Esophagus squamous epithelium (tissue), 5 donors: ENCODE results near the gene PNRC1. TPM values are rescaled to one million over a fixed set of nuclear protein-coding genes. Genes with fewer than 3 reads are reported as not detected.

ENCODE experiments used
- DNase-seq: peaks from one replicate; lab custom pipeline; 2025; lab: John Stamatoyannopoulos, UW
- H3K27ac ChIP-seq, 4 donors: fragments of 200-600 bp; sonication (generic); one replicate each; pipeline ENCODE4 v1.5.1; 2016 to 2019; ENCODE audit warnings: mild to moderate bottlenecking in 1 of 4
- H3K27me3 ChIP-seq, 4 donors: fragments of 200-600 bp; sonication (generic); 1 replicate in 3 of 4; 2 replicates in 1 of 4; pipeline versions ENCODE4 v1.5.1 to v1.6.0; 2017 to 2021; ENCODE audit warnings: antibody characterized with exemption in 1 of 4
- H3K36me3 ChIP-seq, 3 donors: fragments of 200-600 bp; sonication (generic); one replicate each; pipeline ENCODE4 v1.5.1; 2016 to 2019
- H3K4me1 ChIP-seq, 3 donors: fragments of 200-600 bp; sonication (generic); one replicate each; pipeline ENCODE4 v1.5.1; 2017 to 2019
- H3K4me3 ChIP-seq, 4 donors: fragments of 200-600 bp; sonication (generic); 1 replicate in 3 of 4; 2 replicates in 1 of 4; pipeline ENCODE4 v1.5.1; 2016 to 2019; ENCODE audit warnings: mild to moderate bottlenecking in 2 of 4, moderate library complexity in 1 of 4
- H3K9me3 ChIP-seq, 3 donors: fragments of 200-600 bp; sonication (generic); one replicate each; pipeline ENCODE4 v1.5.1; 2016 to 2019
- POLR2A ChIP-seq, 4 donors: fragments of 450-650 bp; IDR thresholded peaks; one replicate each; pipeline ENCODE4 v1.6.1; 2017; ENCODE audit warnings: antibody characterized with exemption in 4 of 4, mild to moderate bottlenecking in 4 of 4, moderate library complexity in 3 of 4
- WGBS, 2 donors: methylation state at CpG; one replicate each; pipeline ENCODE4 v1.1.5; 2018; 5-methylcytosine and 5-hydroxymethylcytosine counted together
- intact Hi-C: fragments of 100-400 bp; cut with DNase I; formaldehyde crosslinking; loops from one replicate; pipeline ENCODE4 v1.15.0; 2022
- small RNA-seq, 4 donors: library from RNA; depleted of rRNA; stranded (forward); fragments of <200 nt; gene quantifications; one replicate each; pipeline ENCODE3, GENCODE V24; 2016
- total RNA-seq, 4 donors: library from RNA; depleted of rRNA; stranded (reverse); fragments of >200 nt; gene quantifications; one replicate each; pipeline ENCODE4 v1.1.0, GENCODE V29; 2016
- TF ChIP-seq, protein P1 (sequence below), 6 experiments: fragments of 450-650 bp in 4 of 6; fragments of 200-600 bp in 2 of 6; sonication (generic) in 2 of 6; IDR thresholded peaks; one replicate each; pipeline ENCODE4 v1.5.1; 2016 to 2019; ENCODE audit warnings: antibody characterized with exemption in 6 of 6, mild to moderate bottlenecking in 4 of 6, moderate library complexity in 4 of 6
- donor health status: DM: yes; HTN: yes; CAD: no.

The PNRC1 gene
- total RNA-seq, 4 donors from 2014 or later, result 55.0 to 168 (median 85.4) TPM

DNA sequence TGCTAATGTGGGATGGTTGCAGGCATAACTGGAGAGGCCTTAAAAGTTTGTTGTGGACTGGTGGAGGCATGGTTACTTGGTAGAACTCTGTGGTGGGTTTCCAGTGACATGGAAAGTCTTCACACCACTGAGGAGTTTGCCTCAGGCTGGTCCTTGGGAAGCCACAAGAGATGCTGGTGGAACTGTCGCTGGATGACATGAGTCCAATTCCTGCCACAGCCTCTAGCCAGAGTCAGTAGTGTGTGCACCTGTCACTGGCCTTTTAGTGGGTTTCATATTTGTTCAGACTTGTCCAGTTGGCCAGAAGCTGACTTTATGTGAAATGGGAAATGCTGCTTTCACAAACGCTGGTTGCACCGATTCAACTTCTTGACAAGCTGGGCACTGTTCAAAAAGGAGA is 51.0 kb downstream of the PNRC1 start:
- peaks cover 0 to 5% (median 0%) of the 10 kb centered on the region in 3 donors for H3K9me3 ChIP-seq
- no peak overlapping the region for H3K4me3 ChIP-seq
- DNase-seq, result no peak
- no peak overlapping the region for H3K27ac ChIP-seq
- H3K4me1 ChIP-seq, result no peaks in the 10 kb centered on the region
- TF ChIP-seq, protein P1, sequence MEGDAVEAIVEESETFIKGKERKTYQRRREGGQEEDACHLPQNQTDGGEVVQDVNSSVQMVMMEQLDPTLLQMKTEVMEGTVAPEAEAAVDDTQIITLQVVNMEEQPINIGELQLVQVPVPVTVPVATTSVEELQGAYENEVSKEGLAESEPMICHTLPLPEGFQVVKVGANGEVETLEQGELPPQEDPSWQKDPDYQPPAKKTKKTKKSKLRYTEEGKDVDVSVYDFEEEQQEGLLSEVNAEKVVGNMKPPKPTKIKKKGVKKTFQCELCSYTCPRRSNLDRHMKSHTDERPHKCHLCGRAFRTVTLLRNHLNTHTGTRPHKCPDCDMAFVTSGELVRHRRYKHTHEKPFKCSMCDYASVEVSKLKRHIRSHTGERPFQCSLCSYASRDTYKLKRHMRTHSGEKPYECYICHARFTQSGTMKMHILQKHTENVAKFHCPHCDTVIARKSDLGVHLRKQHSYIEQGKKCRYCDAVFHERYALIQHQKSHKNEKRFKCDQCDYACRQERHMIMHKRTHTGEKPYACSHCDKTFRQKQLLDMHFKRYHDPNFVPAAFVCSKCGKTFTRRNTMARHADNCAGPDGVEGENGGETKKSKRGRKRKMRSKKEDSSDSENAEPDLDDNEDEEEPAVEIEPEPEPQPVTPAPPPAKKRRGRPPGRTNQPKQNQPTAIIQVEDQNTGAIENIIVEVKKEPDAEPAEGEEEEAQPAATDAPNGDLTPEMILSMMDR (IDR thresholded peaks at IDR 0.05), result no peak
- no peak for TF ChIP-seq POLR2A (IDR thresholded peaks at IDR 0.05)
- intact Hi-C loops, result no loop called here
- no peaks in the 10 kb centered on the region for H3K27me3 ChIP-seq
- 52 to 64% methylated on average over 2 to 3 of the region's 3 CpGs for WGBS, 2 donors
- H3K36me3 ChIP-seq, result no peaks in the 10 kb centered on the region

DNA sequence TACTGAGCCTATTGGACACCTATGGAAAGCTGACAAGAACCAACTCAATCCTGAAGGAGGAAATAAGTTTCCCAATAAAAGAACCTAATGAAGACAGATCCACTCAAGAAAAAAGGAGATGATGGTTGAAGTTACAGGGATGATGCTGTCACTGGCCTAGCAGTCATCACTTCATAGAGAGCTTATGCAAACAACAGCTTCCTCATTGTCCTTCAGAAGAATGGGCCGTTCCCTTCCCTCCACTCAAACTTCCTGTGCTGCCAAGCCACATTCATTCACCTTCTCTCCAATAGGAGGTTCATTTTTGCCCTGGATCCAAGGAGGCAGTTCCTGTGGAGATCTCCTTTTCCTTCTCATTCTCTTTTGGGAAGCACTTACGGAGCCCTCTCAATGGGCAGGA is 51.5 kb downstream of the PNRC1 start:
- H3K27ac ChIP-seq, result no peak overlapping the region
- no peak overlapping the region for H3K4me3 ChIP-seq
- H3K9me3 ChIP-seq, result peaks cover 0 to 5% (median 0%) of the 10 kb centered on the region in 3 donors
- TF ChIP-seq, protein P1 (IDR thresholded peaks at IDR 0.05), result no peak
- no peak for TF ChIP-seq POLR2A (IDR thresholded peaks at IDR 0.05)
- no peaks in the 10 kb centered on the region for H3K36me3 ChIP-seq
- no peaks in the 10 kb centered on the region for H3K4me1 ChIP-seq
- no peak for DNase-seq
- H3K27me3 ChIP-seq, result no peaks in the 10 kb centered on the region
- intact Hi-C loops, result no loop called here
- 42 to 75% methylated on average over 1 to 2 of the region's 2 CpGs for WGBS, 2 donors

DNA sequence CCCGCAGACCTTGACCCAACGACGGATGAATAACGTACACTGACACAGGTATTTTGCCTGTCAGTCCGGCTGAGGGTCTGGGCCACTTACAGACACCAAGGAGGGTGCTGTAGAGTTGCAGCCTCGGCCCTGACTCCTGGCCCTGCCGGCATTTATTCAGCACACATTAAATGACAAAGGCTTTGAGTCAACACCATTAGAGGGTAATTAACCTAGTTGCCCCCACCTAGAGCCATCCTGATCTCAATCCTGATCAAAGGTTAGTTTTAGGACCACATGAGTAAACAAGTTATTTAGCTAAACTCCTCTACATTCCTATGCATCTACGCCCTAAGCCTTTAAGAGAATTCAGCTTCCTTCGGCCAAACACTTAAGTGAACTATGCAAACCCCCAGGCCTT is 53.4 kb downstream of the PNRC1 start:
- no peak overlapping the region for H3K4me3 ChIP-seq
- no peak for DNase-seq
- H3K36me3 ChIP-seq, result no peaks in the 10 kb centered on the region
- no peak overlapping the region for H3K27ac ChIP-seq
- 85 to 96% methylated on average over 9 of the region's 9 CpGs for WGBS, 2 donors
- no peaks in the 10 kb centered on the region for H3K27me3 ChIP-seq
- TF ChIP-seq, protein P1 (IDR thresholded peaks at IDR 0.05), result no peak
- no peak for TF ChIP-seq POLR2A (IDR thresholded peaks at IDR 0.05)
- no peaks in the 10 kb centered on the region for H3K9me3 ChIP-seq
- H3K4me1 ChIP-seq, result no peaks in the 10 kb centered on the region
- intact Hi-C loops, result no loop called here

DNA sequence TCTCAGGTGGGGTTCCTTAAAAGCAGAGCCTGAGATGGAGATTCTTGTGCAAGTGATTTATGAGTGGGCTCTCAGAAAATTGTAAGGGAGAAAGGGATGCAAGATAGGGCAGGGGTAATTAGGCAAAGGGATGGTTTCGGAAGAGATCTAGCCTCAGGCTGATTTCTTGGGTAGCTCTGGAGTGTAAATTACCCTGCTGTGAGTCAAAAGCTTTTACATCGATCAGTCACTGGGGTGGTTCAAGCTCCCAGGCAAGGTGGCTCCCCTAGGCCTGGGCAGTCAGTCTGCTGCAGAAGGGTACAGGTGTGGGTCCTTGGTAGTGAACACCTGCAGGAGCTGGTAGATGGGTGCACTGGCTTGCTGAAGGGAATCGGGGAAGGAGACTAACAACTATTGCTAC is 54.2 kb downstream of the PNRC1 start:
- TF ChIP-seq POLR2A (IDR thresholded peaks at IDR 0.05), result no peak
- TF ChIP-seq, protein P1 (IDR thresholded peaks at IDR 0.05), result no peak
- intact Hi-C loops, result no loop called here

More for the DNA sequence above, 54.2 kb downstream of the PNRC1 start:
- WGBS, 2 donors, result 76 to 78% methylated on average over 3 of the region's 3 CpGs
- Histone ChIP-seq H3K9me3 (no peaks in the 10 kb centered on the region), H3K36me3 (no peaks in the 10 kb centered on the region), H3K4me1 (peaks cover 0 to 5% (median 0%) of the 10 kb centered on the region in 3 donors), H3K4me3 (no peak overlapping the region), H3K27me3 (no peaks in the 10 kb centered on the region), H3K27ac (no peak overlapping the region)
- no peak for DNase-seq

Small RNA genes within 50 kb of the gene (small RNA-seq; reads per million reads assigned to genes)
- gene RN7SL336P (0 reads per million in 4 donors), gene RNU2-61P (0.14 to 0.60 (median 0.41) reads per million in 4 donors)

Other genes starting within 250 kb of the PNRC1 start
- gene RNGTT, start 117.1 kb upstream of the PNRC1 start, total RNA-seq, result 10 to 100 TPM in 3 of 4 donors, 1 to 10 TPM in 1; 8.3 to 22.3 (median 18.3) TPM
- gene SRSF12, start 37.3 kb downstream of the PNRC1 start, total RNA-seq, result under 1 TPM; 0.19 to 0.44 (median 0.38) TPM
- 10 to 100 TPM; 11.9 to 19.0 (median 17.8) TPM for gene PM20D2, start 65.3 kb downstream of the PNRC1 start, total RNA-seq
- 1 to 10 TPM in 1 of 4 donors, not detected in 3; 1.5 TPM for gene GABRR1, start 136.6 kb downstream of the PNRC1 start, total RNA-seq
- under 1 TPM in 1 of 4 donors, not detected in 3; 0.19 TPM for gene GABRR2, start 234.5 kb downstream of the PNRC1 start, total RNA-seq